SH-SY5Y (cell line): Measurements from ENCODE around the gene SERPINB4.

Experiments used
- GATA2 ChIP-seq: IDR thresholded peaks from 2 replicates; pipeline ENCODE4 v1.6.1; 2011; ENCODE audit warnings: mild to moderate bottlenecking, low read depth, low read length
- GATA3 ChIP-seq: IDR thresholded peaks from 2 replicates; pipeline ENCODE4 v1.6.1; 2011; ENCODE audit warnings: low read depth, mild to moderate bottlenecking, low read length, moderate library complexity

DNA sequence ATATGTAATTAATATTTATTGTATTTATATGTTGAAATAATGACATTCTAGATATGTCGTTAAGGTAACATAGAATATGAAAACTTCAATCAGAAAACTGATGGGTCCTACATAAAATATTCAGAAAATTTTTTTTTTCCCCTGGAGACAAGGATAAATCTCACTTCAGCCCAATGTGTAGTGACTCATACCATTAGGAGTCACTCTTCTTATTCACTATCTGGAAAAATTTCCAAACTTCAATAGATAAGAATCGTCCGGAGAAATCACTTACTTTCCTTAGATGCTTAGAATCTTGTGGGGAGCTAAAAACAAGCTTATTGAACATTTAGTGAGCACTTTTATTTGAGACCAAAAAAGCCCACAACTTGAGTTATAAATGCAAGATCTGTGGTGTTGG, 52.3 kb downstream of the SERPINB4 start:
- TF ChIP-seq GATA2, result no peak
- no peak for TF ChIP-seq GATA3
